Peyer's patch (tissue), 4 donors: ENCODE data around the gene MAP3K3. TPM values are rescaled to one million over a fixed set of nuclear protein-coding genes. Genes with fewer than 3 reads are reported as not detected.

Source experiments
- DNase-seq, 3 donors: peaks; one replicate each; pipeline ENCODE4 v3.0.0-alpha.2; 2017 to 2019
- H3K27ac ChIP-seq, 4 donors: fragments of 200-600 bp; sonication (generic); one replicate each; pipeline ENCODE4 v1.5.1; 2016 to 2019
- H3K27me3 ChIP-seq, 2 donors: fragments of 200-600 bp; sonication (generic); one replicate each; pipeline ENCODE4 v1.5.1; 2019
- H3K36me3 ChIP-seq, 3 donors: fragments of 200-600 bp; sonication (generic); one replicate each; pipeline ENCODE4 v1.5.1; 2016 to 2019
- H3K4me1 ChIP-seq, 4 donors: fragments of 200-600 bp; sonication (generic); one replicate each; pipeline ENCODE4 v1.5.1; 2016 to 2019
- H3K4me3 ChIP-seq, 4 donors: fragments of 200-600 bp; sonication (generic); 1 replicate in 3 of 4; 2 replicates in 1 of 4; pipeline ENCODE4 v1.5.1; 2016 to 2019; ENCODE audit warnings: mild to moderate bottlenecking in 1 of 4
- H3K9me3 ChIP-seq, 4 donors: fragments of 200-600 bp; sonication (generic); one replicate each; pipeline ENCODE4 v1.5.1; 2016 to 2019; ENCODE audit warnings: mild to moderate bottlenecking in 1 of 4
- CTCF ChIP-seq, 6 experiments: fragments of 450-650 bp in 4 of 6; fragments of 200-600 bp in 2 of 6; sonication (generic) in 1 of 6; IDR thresholded peaks; one replicate each; pipeline ENCODE4 v1.5.1; 2017 to 2019; ENCODE audit warnings: antibody characterized with exemption in 6 of 6, mild to moderate bottlenecking in 3 of 6, moderate library complexity in 1 of 6
- POLR2A ChIP-seq, 2 donors: fragments of 450-650 bp; IDR thresholded peaks; one replicate each; pipeline ENCODE4 v1.5.1; 2017; ENCODE audit warnings: antibody characterized with exemption in 2 of 2, mild to moderate bottlenecking in 2 of 2, moderate library complexity in 2 of 2
- total RNA-seq, 4 donors: library from RNA; depleted of rRNA; stranded (reverse); fragments of >200 nt; gene quantifications; one replicate each; pipeline ENCODE4 v1.1.0, GENCODE V29; 2016

The MAP3K3 gene
- total RNA-seq, 4 donors from 2014 or later = 17.3 to 61.9 (median 39.2) TPM

DNA sequence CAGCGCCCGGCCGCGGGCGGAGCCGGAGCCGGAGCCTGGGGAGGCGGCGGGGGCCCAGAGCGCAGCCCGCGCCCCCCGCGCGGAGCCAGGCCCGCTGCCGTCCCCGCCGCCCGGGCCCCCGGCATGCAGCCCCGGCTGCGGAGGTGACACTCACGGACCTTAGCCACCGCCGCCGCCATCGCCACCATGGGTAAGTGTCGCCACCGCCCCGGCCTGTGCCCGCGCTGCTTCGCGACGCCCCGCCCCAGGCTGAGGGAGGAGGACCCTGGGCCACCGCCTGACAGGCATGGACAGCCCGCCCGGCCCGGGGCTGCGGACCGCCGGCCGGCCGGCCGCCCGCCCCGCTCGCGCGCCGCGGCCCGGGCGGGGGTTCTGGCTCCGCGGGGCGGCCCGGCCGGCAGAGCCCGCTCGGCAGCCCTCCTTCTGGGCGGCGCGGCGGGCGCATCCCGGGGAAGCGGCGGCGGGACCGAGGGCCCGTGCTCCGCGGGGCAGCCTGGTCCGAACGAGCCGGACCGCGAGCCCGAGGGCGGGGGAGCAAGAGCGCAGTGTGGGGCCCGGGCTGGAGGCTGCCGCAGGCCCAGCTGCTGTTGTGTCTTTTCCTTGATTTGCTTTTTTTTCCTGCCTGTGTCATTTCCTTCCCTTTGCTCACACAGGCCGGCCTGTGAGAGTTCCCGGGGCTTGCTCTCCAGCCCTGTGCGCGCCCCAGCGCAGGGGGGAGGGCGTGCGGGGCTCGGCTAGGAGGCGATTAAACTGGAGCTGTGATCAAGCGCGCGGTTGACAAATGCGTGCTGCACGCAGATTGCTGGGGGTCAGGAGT, 565 bp downstream of the MAP3K3 start:
- Histone ChIP-seq H3K27ac (peak overlapping the region; percentile 80 to 98 (median 86)), H3K4me1 (peaks cover 0 to 27% (median 5%) of the 10 kb centered on the region in 4 donors)

DNA sequence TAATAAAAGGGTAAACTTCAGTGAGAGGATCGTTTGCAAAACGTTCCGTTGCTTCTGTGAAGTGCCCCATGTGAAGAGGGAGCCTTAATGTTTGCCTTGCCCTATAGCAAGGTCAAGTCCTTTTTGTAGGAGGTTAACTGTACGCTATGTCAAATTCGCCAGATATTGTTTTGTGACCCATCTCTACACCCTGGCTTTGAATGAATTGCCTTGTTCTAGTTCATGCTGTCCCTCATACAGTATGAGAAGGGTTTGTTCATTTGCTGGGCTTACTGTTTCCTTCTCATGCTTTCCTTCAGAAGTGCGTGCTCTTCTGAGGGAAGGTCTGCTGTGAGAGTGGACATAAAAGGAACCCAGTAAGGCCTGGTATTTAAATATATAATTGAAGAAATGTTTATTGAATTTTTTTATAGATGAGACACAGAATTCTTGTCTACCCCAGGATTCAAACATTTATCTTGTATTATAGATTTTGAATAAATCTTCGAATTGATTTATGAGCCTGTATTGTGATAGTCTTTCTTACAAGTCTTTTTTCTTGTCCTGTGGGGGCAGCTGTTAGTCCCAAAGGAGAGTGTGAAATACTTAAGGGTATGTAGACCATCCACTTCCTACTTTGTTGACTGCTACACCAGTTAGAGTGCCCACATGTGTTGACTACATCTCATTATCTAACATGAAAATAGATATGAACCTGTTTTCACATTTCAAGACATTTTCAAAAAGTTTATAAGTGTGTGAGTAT, 1.7 kb downstream of the MAP3K3 start:
- Histone ChIP-seq H3K36me3 (no peaks in the 10 kb centered on the region), H3K4me1 (peaks cover 0 to 27% (median 5%) of the 10 kb centered on the region in 4 donors), H3K4me3 (peak overlapping the region in 3 of 4 donors; percentile 77 to 94 (median 77))

More for the DNA sequence above, 565 bp downstream of the MAP3K3 start:
- H3K36me3 ChIP-seq = no peaks in the 10 kb centered on the region
- no peaks in the 10 kb centered on the region for H3K9me3 ChIP-seq
- H3K27me3 ChIP-seq = no peaks in the 10 kb centered on the region
- DNase-seq = peak; percentile 46 to 87 (median 84)
- H3K4me3 ChIP-seq = peak overlapping the region; percentile 73 to 94 (median 77)
- no peak for TF ChIP-seq CTCF (IDR thresholded peaks at IDR 0.05)
- peak in 1 of 2 donors; percentile 42 for TF ChIP-seq POLR2A (IDR thresholded peaks at IDR 0.05)

DNA sequence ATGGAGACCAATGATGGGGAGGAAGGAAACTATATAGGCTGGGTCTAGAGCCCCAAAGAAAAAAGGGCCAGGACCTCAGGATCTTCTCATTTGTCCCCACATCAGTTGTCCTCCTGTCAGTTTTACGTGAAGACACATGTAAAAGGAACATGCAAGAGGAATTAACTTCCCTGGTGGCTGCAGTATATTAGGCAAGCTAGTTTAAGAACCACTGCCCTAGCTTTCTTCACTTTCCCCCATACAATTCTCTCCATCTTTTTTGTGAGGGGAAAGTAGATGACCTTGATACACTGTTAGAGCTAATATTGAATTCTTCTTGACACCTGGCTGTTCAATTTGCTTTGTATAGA, 2.3 kb downstream of the MAP3K3 start:
- TF ChIP-seq POLR2A (IDR thresholded peaks at IDR 0.05) (no peak), CTCF (IDR thresholded peaks at IDR 0.05) (no peak)
- peaks cover 0 to 27% (median 5%) of the 10 kb centered on the region in 4 donors for H3K4me1 ChIP-seq
- H3K27me3 ChIP-seq = no peaks in the 10 kb centered on the region
- no peak overlapping the region for H3K4me3 ChIP-seq
- H3K27ac ChIP-seq = no peak overlapping the region
- no peaks in the 10 kb centered on the region for H3K36me3 ChIP-seq
- H3K9me3 ChIP-seq = no peaks in the 10 kb centered on the region
- no peak for DNase-seq

More for the DNA sequence above, 1.7 kb downstream of the MAP3K3 start:
- Histone ChIP-seq H3K27ac (peak overlapping the region in 2 of 4 donors; percentile 38 to 98), H3K9me3 (no peaks in the 10 kb centered on the region), H3K27me3 (no peaks in the 10 kb centered on the region)
- DNase-seq = no peak
- TF ChIP-seq POLR2A (IDR thresholded peaks at IDR 0.05) = no peak
- no peak for TF ChIP-seq CTCF (IDR thresholded peaks at IDR 0.05)

DNA sequence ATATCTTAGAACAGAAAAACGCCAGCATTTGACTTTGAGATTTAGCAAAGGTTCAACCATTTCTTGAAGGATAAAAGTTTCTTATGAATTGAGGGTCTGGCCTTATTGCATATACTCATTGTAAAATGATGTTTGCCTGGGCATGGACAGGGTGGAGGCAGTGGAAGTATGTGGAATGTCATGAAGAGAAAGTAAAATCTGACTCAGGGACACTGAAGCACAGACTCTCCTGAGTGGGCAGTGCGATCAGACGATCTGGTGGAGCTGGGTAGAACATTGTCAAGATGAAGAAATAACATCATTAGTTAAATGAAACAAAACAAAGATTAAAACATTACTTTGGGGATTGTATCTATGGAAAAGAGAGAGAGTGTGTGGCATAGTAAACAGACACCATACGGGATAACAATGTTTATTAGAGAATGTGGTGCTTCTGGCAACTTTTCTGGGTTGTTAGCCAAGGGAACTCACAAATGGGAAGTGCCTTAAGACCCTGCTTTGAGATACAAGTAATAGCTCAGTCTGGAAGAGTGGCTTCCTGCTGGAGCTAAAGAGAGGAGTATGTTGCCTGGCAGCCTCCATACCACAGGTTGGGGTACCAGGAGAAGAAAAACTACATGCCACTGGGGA, 4.4 kb downstream of the MAP3K3 start:
- Histone ChIP-seq H3K27me3 (no peaks in the 10 kb centered on the region), H3K9me3 (no peaks in the 10 kb centered on the region), H3K27ac (no peak overlapping the region), H3K4me1 (peaks cover 0 to 27% (median 5%) of the 10 kb centered on the region in 4 donors), H3K36me3 (no peaks in the 10 kb centered on the region), H3K4me3 (no peak overlapping the region)
- DNase-seq = no peak
- TF ChIP-seq CTCF (IDR thresholded peaks at IDR 0.05) (no peak), POLR2A (IDR thresholded peaks at IDR 0.05) (no peak)

- Histone ChIP-seq H3K27me3 (no peaks in the 10 kb centered on the region), H3K27ac (no peak overlapping the region), H3K36me3 (peaks cover 0 to 8% (median 0%) of the 10 kb centered on the region in 3 donors), H3K9me3 (no peaks in the 10 kb centered on the region), H3K4me3 (no peak overlapping the region), H3K4me1 (peaks cover 0 to 19% (median 2%) of the 10 kb centered on the region in 4 donors)
- DNase-seq = no peak
- TF ChIP-seq POLR2A (IDR thresholded peaks at IDR 0.05) (no peak), CTCF (IDR thresholded peaks at IDR 0.05) (no peak)
Observed at GRCh38 chr17:63629627-63630026, 7.4 kb downstream of the MAP3K3 start.
